Omental fat pad (tissue), 4 donors: ENCODE measurements around the gene ESPN. TPM values are rescaled to one million over a fixed set of nuclear protein-coding genes. Genes with fewer than 3 reads are reported as not detected.
A peak's percentile ranks its signal among the peaks of the same experiment; 100 is the strongest.
"Not testable (repeated sequence)": the region's sequence is repeated elsewhere in the genome, so short reads cannot be mapped to it uniquely, and the experiment has no call there.

ENCODE experiments used
- ATAC-seq: fragments of 150-250 bp; one replicate; pipeline ENCODE4 v1.9.1; 2016; ENCODE audit warnings: mild to moderate bottlenecking, moderate library complexity; ENCODE audit not compliant: low FRiP score
- DNase-seq: peaks from one replicate; pipeline ENCODE4 v3.0.0-alpha.2; 2019; ENCODE audit warnings: low spot score
- total RNA-seq, 4 donors: library from RNA; depleted of rRNA; stranded (reverse); fragments of >200 nt; gene quantifications; one replicate each; pipeline ENCODE4 v1.1.0, GENCODE V29; 2016
- TF ChIP-seq, protein P1 (sequence below), 3 donors: fragments of 450-650 bp; IDR thresholded peaks; one replicate each; pipeline ENCODE4 v1.5.1; 2016 to 2017; ENCODE audit warnings: antibody characterized with exemption in 3 of 3, mild to moderate bottlenecking in 3 of 3, moderate library complexity in 2 of 3

The ESPN gene
- total RNA-seq, 4 donors from 2014 or later: 0.12 TPM; not detected in 3

- no peak for ATAC-seq
- TF ChIP-seq, protein P1, sequence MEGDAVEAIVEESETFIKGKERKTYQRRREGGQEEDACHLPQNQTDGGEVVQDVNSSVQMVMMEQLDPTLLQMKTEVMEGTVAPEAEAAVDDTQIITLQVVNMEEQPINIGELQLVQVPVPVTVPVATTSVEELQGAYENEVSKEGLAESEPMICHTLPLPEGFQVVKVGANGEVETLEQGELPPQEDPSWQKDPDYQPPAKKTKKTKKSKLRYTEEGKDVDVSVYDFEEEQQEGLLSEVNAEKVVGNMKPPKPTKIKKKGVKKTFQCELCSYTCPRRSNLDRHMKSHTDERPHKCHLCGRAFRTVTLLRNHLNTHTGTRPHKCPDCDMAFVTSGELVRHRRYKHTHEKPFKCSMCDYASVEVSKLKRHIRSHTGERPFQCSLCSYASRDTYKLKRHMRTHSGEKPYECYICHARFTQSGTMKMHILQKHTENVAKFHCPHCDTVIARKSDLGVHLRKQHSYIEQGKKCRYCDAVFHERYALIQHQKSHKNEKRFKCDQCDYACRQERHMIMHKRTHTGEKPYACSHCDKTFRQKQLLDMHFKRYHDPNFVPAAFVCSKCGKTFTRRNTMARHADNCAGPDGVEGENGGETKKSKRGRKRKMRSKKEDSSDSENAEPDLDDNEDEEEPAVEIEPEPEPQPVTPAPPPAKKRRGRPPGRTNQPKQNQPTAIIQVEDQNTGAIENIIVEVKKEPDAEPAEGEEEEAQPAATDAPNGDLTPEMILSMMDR (IDR thresholded peaks at IDR 0.05): no peak
- DNase-seq: no peak
Observed at GRCh38 chr1:6434186-6434585, 9.6 kb downstream of the ESPN start.

GRCh38 chr1:6435129-6435528 is 10.6 kb downstream of the ESPN start:
- ATAC-seq (no peak), DNase-seq (no peak)
- TF ChIP-seq, protein P1 (IDR thresholded peaks at IDR 0.05): no peak

DNA sequence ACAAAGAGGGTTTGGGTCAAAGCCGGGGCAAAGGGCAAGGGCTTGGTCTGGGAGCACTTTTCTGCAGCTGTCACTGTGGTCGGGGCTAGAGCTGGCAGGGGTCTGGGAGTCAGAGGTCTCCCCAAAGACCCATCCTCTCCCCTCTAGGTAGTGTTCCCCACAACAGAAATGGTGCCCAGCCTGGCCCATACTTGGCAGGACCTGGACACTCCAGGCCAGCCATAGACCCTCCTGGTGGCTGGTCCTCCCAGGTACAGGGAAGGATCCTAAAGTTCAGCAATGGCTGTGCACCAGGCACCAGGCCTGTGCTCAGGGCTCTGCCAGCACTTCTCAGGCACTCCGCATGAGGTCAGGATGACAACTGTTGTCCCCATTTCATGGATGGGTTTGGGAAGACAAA is 11.0 kb downstream of the ESPN start:
- TF ChIP-seq, protein P1 (IDR thresholded peaks at IDR 0.05): no peak
- DNase-seq: no peak
- ATAC-seq: no peak

- ATAC-seq, DNase-seq: not testable (repeated sequence)
Observed at GRCh38 chr1:6436277-6436676, 11.7 kb downstream of the ESPN start.

GRCh38 chr1:6437012-6437700 is 12.6 kb downstream of the ESPN start:
- peak; percentile 22 for ATAC-seq
- not testable (repeated sequence) for DNase-seq

DNA sequence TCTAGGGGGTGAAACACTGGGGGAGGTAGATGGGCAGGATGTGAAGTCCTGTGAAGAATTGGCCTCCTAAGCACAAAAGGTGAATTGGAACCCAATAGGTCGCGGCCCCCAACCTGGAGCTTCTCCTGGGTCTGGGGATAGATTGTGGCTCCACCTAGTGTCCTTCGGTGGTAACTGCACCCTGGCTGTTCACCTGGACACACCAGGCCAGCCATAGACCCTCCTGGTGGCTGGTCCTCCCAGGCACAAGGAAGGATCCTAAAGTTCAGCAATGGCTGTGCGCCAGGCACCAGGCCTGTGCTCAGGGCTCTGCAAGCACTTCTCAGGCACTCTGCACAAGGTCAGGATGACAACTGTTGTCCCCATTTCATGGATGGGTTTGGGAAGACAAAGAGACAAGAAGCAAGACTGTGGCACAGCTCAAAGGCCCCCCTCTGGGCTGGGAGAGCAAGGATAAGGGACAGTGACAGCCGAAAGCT is 13.5 kb downstream of the ESPN start:
- DNase-seq (peak; percentile 48), ATAC-seq (no peak)
- TF ChIP-seq, protein P1 (IDR thresholded peaks at IDR 0.05): peak in 1 of 3 donors; percentile 68

GRCh38 chr1:6440198-6441126 is 15.9 kb downstream of the ESPN start:
- TF ChIP-seq, protein P1 (IDR thresholded peaks at IDR 0.05): no peak
- DNase-seq (no peak), ATAC-seq (peak; percentile 57)
